HG03469 (cell line): Measurements from ENCODE around the gene ANKRD39.
A peak's percentile ranks its signal among the peaks of the same experiment; 100 is the strongest.
"Not testable (repeated sequence)": the region's sequence is repeated elsewhere in the genome, so short reads cannot be mapped to it uniquely, and the experiment has no call there.

ENCODE experiments used
- ATAC-seq: cut with Tn5 transposase; IDR thresholded peaks from one replicate; pipeline ENCODE4 v1.9.1; 2021; ENCODE audit warnings: mild to moderate bottlenecking, moderate library complexity, moderate number of reproducible peaks; ENCODE audit not compliant: unreplicated experiment

The ANKRD39 gene

GRCh38 chr2:96857667-96858372, at the start of gene ANKRD39:
Gene ANKRD39 (minus strand): TSS chr2:96858016. CDS start chr2:96857987, 29 bp downstream.
- peak; percentile 93 for ATAC-seq

DNA sequence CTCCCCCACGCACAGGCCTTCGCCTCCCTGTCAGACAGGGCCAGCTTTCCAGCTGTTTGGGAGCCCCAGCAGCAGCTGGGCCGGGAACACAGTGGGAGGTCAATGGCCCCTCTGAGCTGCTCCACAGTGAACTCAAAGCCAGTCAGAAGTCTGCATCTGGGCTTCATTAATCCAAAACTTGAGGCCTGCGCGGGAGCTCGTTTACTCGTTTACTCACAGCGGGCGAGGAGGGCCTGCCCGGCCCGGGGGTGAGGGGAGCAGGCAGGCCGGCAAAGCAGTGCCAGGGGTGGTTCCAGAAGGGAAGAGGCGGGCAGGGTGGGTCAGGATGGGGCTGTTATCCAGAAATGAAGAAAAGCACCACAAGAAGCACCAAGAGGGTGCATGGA, 48.9 kb upstream of the ANKRD39 start:
- no peak for ATAC-seq

- ATAC-seq = no peak
Observed at GRCh38 chr2:96903815-96904214, 46.0 kb upstream of the ANKRD39 start.

DNA sequence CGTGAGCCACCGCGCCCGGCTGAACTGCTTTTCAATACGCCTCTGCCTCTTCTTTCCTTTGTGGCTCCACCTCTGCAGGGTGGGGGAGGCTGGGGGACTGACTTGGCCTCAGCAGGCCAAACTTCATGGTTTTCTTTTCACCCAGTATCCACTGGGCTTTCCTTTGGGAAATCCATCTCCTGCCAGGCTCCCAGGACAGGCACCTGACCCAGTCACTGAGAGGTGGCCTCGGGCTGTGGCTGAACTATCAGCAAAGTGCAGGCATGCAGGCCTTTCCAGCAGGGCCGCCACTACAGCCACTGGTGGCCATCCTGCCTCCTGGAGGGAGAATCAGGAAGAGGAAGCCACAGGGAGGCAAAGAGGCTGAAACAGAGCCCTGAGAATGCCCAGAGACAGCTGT, 45.5 kb upstream of the ANKRD39 start:
- no peak for ATAC-seq

GRCh38 chr2:96900237-96900636, 42.4 kb upstream of the ANKRD39 start:
- ATAC-seq = no peak

GRCh38 chr2:96899413-96899741, 41.6 kb upstream of the ANKRD39 start:
- no peak for ATAC-seq

- no peak for ATAC-seq
Observed at GRCh38 chr2:96898641-96899412, 41.0 kb upstream of the ANKRD39 start.

DNA sequence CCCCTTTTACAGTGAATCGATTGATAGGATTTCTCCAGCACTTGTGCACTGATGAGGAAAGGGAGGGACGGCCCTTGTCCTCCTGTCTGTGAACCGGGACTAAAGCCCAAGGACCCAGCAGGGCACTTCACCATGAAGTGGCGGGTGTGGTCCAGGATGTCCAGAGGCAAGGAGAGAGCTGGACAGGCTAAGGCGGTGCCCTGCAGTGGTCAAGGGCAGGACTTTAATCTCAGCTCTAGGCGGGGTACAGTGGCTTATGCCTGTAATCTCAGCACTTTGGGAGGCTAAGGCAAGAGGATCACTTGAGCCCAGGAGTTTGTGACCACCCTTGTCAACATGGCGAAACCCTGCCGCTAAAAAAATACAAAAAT, 40.3 kb upstream of the ANKRD39 start:
- no peak for ATAC-seq

- ATAC-seq = no peak
Observed at GRCh38 chr2:96897491-96898134, 39.8 kb upstream of the ANKRD39 start.

- no peak for ATAC-seq
Observed at GRCh38 chr2:96895746-96896651, 38.2 kb upstream of the ANKRD39 start.

- no peak for ATAC-seq
Observed at GRCh38 chr2:96895032-96895745, 37.4 kb upstream of the ANKRD39 start.

GRCh38 chr2:96894151-96894531, 36.3 kb upstream of the ANKRD39 start:
- no peak for ATAC-seq

DNA sequence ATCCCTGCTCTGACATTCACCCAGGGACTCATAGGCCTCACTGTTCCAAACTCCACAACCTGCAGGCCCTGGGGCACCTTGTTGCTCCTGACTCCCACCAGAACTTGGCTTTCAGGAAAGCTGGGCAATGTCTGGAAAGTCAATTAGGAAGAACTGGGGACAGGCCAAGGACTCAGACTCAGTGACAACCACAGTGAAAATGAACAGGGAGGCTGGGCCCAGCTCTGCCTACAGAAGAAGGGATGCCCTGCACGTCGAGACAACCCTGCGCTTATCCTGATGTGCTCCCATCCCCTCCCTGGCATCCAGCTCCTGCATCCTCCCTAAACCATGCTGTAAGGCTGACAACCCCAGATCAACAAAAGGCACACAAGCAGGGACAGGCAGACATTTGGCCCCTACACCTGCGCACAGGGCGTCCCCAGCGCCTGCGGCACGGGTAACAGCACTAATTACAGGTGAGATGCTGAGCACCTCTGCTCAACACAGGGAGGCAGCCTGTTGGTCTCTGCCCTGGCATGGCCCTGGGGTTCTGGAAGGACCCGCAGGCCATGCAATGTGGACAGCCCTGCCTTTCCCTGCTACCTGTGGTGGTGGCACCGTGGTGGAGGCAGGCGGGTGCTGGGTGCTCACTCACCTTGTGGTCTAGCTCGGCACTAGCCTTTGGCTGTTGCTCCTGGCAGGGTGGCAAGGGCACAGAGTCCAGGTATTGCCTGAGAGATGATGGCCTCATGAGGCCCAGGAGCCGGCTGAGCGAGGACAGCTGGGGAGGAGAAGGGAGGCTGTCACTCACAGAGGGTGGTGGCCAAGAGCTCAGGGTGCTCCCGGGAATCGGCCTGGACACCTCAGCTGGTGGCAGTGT, 35.7 kb upstream of the ANKRD39 start:
- ATAC-seq = no peak

GRCh38 chr2:96891591-96892333, 33.9 kb upstream of the ANKRD39 start:
- no peak for ATAC-seq

- no peak for ATAC-seq
Observed at GRCh38 chr2:96890726-96891385, 33.0 kb upstream of the ANKRD39 start.

GRCh38 chr2:96890252-96890651, 32.4 kb upstream of the ANKRD39 start:
- ATAC-seq = no peak

- ATAC-seq = not testable (repeated sequence)
Observed at GRCh38 chr2:96889502-96889901, 31.7 kb upstream of the ANKRD39 start.
